HCT116 (cell line): ENCODE data around the gene CENPB.

Experiments
- CTCF ChIP-seq, 3 experiments: fragments of 200-600 bp in 1 of 3; sonication (generic) in 1 of 3; IDR thresholded peaks in 2 of 3; conservative IDR thresholded peaks in 1 of 3; 2 replicates each; pipeline ENCODE4 v1.5.1; 2012 to 2017; ENCODE audit warnings: low read depth in 2 of 3, low read length in 2 of 3, antibody characterized with exemption in 1 of 3, borderline replicate concordance in 1 of 3, control low read depth in 1 of 3, mild to moderate bottlenecking in 1 of 3, mixed read lengths in 1 of 3, mixed run types in 1 of 3, moderate library complexity in 1 of 3; ENCODE audit not compliant: insufficient read depth in 1 of 3
- EZH2phosphoT487 ChIP-seq: fragments of 200-600 bp; IDR thresholded peaks from 2 replicates; pipeline ENCODE4 v1.6.1; 2018; ENCODE audit warnings: antibody characterized with exemption, borderline replicate concordance
- POLR2A ChIP-seq: IDR thresholded peaks from 2 replicates; pipeline ENCODE4 v1.7.0; 2011; ENCODE audit warnings: borderline replicate concordance; ENCODE audit not compliant: insufficient read depth, insufficient read length; ENCODE audit errors: extremely low read depth
- RAD21 ChIP-seq: IDR thresholded peaks from 2 replicates; pipeline ENCODE4 v1.6.1; 2012; ENCODE audit warnings: low read depth, mild to moderate bottlenecking
- SRF ChIP-seq: IDR thresholded peaks from 2 replicates; pipeline ENCODE4 v1.6.1; 2012; ENCODE audit warnings: low read depth
- TF ChIP-seq, protein P1 (sequence below): IDR thresholded peaks from 2 replicates; pipeline ENCODE4 v1.6.1; 2012

DNA sequence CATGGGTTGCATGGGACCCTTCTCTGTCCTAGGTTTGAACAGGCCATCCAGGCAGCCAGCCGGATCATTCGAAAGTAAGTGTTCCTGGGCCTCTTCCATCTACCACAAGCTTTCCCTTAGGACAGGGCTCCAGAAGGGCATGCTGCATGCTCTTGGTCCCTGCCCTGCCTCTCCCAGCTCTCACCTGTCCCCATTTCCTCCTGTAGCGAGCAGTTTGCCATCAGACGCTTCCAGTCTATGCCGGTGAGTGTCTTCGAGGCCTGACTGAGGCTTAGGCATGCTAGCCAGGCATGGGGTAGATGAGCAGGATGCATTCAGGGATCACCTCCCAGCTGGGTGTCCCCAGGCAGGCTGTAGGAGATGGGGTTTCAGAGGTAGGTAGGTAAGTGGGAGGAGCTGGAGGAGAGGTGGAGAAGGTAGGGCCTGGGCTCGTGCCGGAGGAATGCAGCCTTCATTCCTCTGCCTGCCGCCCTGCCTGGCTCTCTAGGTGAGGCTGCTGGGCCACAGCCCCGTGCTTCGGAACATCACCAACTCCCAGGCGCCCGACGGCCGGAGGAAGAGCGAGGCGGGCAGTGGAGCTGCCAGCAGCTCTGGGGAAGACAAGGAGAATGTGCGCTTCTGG is 13.8 kb upstream of the CENPB start:
- TF ChIP-seq POLR2A (no peak), CTCF (IDR thresholded peaks at IDR 0.05 in 2 of 3, conservative IDR thresholded peaks at IDR 0.05 in 1 of 3; ENCODE audit: borderline replicate concordance in 1 of 3, insufficient read depth in 1 of 3, low read depth in 2 of 3, low read length in 2 of 3) (no peak), RAD21 (no peak), SRF (no peak), EZH2phosphoT487 (no peak)
- TF ChIP-seq, protein P1, sequence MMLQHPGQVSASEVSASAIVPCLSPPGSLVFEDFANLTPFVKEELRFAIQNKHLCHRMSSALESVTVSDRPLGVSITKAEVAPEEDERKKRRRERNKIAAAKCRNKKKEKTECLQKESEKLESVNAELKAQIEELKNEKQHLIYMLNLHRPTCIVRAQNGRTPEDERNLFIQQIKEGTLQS, result no peak
